Testis (tissue), 2 donors: ENCODE results near the gene LEPR.

ENCODE experiments used
- CTCF ChIP-seq, 3 experiments: fragments of 450-650 bp in 2 of 3; fragments of 200-600 bp in 1 of 3; sonication (generic) in 1 of 3; IDR thresholded peaks; one replicate each; pipeline ENCODE4 v1.5.1; 2016 to 2019; ENCODE audit warnings: antibody characterized with exemption in 3 of 3, mild to moderate bottlenecking in 2 of 3, moderate library complexity in 1 of 3
- POLR2A ChIP-seq: fragments of 450-650 bp; IDR thresholded peaks from one replicate; pipeline ENCODE4 v1.6.1; 2017; ENCODE audit warnings: antibody characterized with exemption, mild to moderate bottlenecking, moderate library complexity

- TF ChIP-seq CTCF (IDR thresholded peaks at IDR 0.05): no peak
- TF ChIP-seq POLR2A: no peak
These were observed 22.4 kb upstream of the LEPR start for GRCh38 chr1:65398083-65398482.
